Occipital lobe (tissue), 2 donors: ENCODE measurements around the gene SIGLEC5. TPM values are rescaled to one million over a fixed set of nuclear protein-coding genes. Genes with fewer than 3 reads are reported as not detected.

Experiments used
- DNase-seq: peaks from one replicate; lab custom pipeline; 2025; lab: John Stamatoyannopoulos, UW
- total RNA-seq: library from RNA; depleted of rRNA; stranded (reverse); fragments of >200 nt; gene quantifications from one replicate; pipeline ENCODE4 v1.2.3, GENCODE V29; 2014

SIGLEC5 gene
- total RNA-seq, 1 donor from 2014 or later, result not detected

- DNase-seq, result no peak
Observed at GRCh38 chr19:51627491-51628138, 2.6 kb downstream of the SIGLEC5 start.

- DNase-seq, result no peak
Observed at GRCh38 chr19:51626675-51627074, 3.5 kb downstream of the SIGLEC5 start.

GRCh38 chr19:51621178-51621577 is 9.0 kb downstream of the SIGLEC5 start:
- no peak for DNase-seq

- no peak for DNase-seq
Observed at GRCh38 chr19:51615991-51616390, 14.2 kb downstream of the SIGLEC5 start.

GRCh38 chr19:51614789-51615188 is 15.4 kb downstream of the SIGLEC5 start:
- DNase-seq, result no peak

- DNase-seq, result no peak
Observed at GRCh38 chr19:51610576-51610975, 19.6 kb downstream of the SIGLEC5 start.

GRCh38 chr19:51607920-51608562 is 22.2 kb downstream of the SIGLEC5 start:
- no peak for DNase-seq

- no peak for DNase-seq
Observed at GRCh38 chr19:51607077-51607476, 23.1 kb downstream of the SIGLEC5 start.

GRCh38 chr19:51602189-51602854 is 27.9 kb downstream of the SIGLEC5 start:
- DNase-seq, result no peak

GRCh38 chr19:51600940-51601580 is 29.1 kb downstream of the SIGLEC5 start:
- no peak for DNase-seq

- no peak for DNase-seq
Observed at GRCh38 chr19:51599084-51599483, 31.1 kb downstream of the SIGLEC5 start.

- DNase-seq, result no peak
Observed at GRCh38 chr19:51598159-51598915, 31.9 kb downstream of the SIGLEC5 start.

GRCh38 chr19:51595190-51596175 is 34.7 kb downstream of the SIGLEC5 start:
- DNase-seq, result no peak

GRCh38 chr19:51594774-51595109 is 35.5 kb downstream of the SIGLEC5 start:
- no peak for DNase-seq

GRCh38 chr19:51593969-51594773 is 36.0 kb downstream of the SIGLEC5 start:
- peak; percentile 97 for DNase-seq

GRCh38 chr19:51593138-51593890 is 36.9 kb downstream of the SIGLEC5 start:
- no peak for DNase-seq

- DNase-seq, result no peak
Observed at GRCh38 chr19:51592521-51592920, 37.7 kb downstream of the SIGLEC5 start.

- DNase-seq, result no peak
Observed at GRCh38 chr19:51590441-51590840, 39.8 kb downstream of the SIGLEC5 start.

- DNase-seq, result no peak
Observed at GRCh38 chr19:51589511-51589910, 40.7 kb downstream of the SIGLEC5 start.
